GM23248 (cell line): ENCODE data around the gene MPZL3.

Source experiments
- EZH2 ChIP-seq: fragments of 200-600 bp; sonication (generic); IDR thresholded peaks from 2 replicates; pipeline ENCODE4 v1.6.1; 2018; ENCODE audit warnings: antibody characterized with exemption, mild to moderate bottlenecking; ENCODE audit not compliant: insufficient read depth, poor library complexity, severe bottlenecking
- EZH2phosphoT487 ChIP-seq: fragments of 200-600 bp; sonication (generic); IDR thresholded peaks from 2 replicates; pipeline ENCODE4 v1.6.1; 2018; ENCODE audit warnings: antibody characterized with exemption, moderate library complexity, mild to moderate bottlenecking, low read depth; ENCODE audit not compliant: insufficient read depth

DNA sequence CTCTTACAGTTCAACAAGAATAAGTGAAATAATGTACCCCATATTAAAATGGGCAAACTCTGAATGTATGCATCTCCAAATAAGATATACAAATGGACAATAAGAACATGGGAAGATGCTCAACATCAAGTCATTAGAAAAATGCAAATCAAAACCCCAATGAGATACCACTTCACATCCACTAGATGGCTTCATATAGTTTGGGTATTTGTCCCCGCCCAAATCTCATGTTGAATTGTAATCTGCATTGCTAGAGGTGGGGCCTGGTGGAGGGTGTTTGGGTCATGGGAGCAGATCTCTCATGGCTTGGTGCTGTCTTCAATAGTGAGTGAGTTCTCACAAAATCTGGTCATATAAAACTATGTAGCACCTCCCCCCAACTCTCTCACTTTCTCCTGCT lies 6.2 kb upstream of the MPZL3 start:
- TF ChIP-seq EZH2 (no peak), EZH2phosphoT487 (no peak)
